NCI-H2196 treated with DMSO at 0.1 percent for 48 hours (cell line): ENCODE measurements around the gene DCDC1.
"Not testable (repeated sequence)": the region's sequence is repeated elsewhere in the genome, so short reads cannot be mapped to it uniquely, and the experiment has no call there.

ENCODE experiments used
- DNase-seq: peaks from one replicate; lab custom pipeline; 2025; ENCODE audit not compliant: unreplicated experiment; lab: John Stamatoyannopoulos, UW

Gene DCDC1

DNA sequence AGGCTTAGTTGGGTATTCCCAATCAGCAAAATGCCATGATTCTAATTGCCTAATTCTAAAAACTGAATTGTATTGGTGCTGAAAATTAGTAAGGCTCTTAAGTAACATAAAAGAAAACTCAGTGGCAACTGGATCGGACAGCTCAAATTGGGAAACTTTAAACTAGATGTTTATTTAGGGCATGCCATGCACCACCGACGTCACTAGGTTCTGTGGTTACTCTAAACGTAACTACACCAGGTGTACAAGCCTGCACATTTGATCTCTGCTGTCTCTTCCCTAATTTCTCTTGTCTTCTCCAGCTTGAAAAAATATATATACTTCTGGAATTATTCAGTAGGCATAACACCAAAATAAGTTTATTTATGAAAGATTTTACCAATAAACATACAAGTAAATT lies 378.2 kb downstream of the DCDC1 start:
- DNase-seq = no peak

DNA sequence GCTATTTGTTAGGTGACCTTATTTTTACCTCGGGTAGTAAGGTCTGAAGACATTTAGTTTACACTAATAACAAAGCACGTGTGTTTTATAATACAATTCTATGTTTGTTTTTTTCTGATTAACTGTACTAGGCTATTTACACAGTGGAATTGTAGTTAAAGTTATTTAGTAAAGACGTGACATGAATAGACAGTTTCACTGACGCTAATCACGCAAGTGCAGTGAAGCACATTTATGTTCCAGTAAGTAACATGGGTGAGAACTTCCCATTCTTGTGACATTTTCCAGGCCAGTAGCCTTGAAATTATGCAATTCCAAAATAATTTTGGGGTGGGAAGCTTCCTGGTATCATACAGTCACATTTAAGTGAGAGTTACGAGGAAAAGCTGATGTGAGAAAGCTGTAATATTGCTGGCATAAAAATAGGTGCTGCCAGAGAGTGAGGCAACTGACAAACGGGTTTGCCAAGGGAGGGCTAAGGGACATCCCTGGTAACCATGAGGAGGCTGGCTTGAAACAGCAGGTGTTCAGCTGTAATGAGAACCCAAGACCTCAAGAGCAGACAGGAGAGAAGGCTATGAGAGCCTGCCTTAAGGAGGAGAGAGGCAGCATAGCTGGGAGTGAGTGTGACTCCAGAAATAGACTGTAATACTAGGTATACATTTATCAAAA lies 378.8 kb downstream of the DCDC1 start:
- no peak for DNase-seq

DNA sequence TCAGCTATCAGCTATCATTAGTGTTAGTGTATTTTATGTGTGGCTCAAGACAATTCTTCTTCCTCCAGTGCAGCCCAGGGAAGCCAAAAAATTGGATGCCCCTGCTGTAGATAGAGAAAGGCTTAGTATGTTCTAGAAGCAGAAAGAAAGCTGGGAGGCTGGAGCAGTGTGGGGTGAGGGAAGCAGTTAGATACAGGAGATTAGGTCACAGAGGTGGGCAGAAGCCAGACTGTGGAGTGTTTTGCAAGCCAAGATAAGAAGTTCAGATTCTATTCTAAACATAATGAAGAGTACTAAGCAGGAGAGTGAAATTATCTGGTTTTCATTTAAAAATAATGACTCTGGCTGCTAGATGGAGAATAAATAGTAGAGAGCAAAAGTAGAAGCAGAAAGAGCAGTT lies 381.7 kb downstream of the DCDC1 start:
- no peak for DNase-seq

DNA sequence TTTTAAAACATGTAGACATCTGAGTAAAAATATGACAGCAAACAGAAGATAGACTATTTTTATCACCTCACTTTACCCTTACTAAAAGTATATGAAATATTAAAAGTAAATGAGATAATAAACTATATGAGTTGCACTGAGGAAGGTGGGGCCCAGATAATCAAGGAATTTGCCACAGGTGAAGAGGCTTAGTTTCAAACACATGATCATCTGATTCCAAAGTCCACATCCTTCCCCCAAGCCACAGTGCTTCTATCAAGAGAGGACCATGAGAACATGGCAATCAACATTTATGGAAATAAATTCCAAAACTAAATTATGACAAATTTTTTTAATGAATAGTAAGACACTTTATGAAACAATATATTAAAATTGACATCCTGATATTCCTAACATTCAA lies 384.0 kb downstream of the DCDC1 start:
- no peak for DNase-seq

DNA sequence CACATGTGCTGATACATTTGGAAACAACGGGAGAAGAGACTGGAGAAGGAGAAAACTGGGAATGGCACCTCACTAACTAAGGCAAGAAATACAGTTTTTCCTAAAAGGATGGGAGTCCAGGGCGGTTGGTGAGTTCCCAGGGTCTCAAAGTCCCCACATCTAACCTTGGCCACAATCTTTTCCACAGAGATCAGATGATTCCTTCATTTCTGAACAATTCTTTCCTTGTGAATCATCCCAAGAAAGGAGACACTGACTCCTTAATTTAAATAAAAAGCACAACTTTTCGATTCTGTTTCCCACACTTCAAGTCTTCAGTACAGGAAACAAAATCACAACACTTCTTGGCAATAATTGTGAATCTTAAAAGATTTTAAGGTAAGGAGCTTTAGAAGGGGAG lies 384.7 kb downstream of the DCDC1 start:
- DNase-seq = no peak

DNA sequence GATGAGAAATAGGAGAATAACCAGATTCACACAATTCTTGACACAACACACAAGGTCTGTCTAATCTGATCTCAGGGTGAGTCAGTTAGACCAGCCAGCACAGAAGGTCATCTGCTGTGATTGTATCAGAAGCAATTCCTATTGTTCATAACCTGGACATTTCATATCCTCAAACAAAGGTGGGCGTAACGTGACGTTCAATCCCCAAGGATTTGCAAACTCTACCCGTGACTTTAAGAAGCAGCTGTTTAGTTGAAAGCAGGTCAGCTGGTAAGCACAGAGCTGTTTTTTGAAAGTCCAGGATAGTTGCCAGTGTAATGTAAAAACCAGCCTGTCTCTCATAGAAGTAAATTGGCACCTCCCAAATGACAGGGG lies 385.1 kb downstream of the DCDC1 start:
- no peak for DNase-seq

DNA sequence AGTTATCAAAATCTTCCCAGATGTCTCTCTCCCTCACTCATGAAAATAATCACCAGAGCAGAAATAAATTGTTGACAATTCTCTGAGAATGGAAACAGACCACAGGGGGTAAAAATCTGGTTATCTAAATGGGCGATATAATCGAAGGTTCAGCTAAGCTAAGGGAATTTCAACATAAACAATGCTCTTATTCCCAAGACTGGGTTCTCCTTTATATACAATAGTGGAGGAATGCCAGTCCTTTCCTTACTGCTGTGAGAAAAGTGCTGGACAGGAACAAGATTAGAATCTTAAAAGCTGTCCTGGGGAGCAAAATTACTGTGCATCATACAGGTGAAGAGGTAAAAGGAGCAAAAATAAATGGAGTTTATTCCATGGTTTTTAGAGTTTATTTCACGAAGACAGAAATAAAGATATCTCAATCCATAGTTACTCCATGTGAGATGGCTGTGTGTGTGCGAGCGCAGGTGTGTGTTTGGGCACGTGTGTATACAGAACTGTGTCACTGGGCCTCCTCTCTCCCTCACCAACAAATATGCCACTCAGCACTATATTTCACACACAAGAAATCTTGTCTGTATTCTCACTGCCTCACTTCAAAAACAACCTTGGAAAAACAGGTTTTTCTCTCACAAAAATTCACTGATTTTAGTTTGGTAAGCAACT lies 385.6 kb downstream of the DCDC1 start:
- DNase-seq = no peak

DNA sequence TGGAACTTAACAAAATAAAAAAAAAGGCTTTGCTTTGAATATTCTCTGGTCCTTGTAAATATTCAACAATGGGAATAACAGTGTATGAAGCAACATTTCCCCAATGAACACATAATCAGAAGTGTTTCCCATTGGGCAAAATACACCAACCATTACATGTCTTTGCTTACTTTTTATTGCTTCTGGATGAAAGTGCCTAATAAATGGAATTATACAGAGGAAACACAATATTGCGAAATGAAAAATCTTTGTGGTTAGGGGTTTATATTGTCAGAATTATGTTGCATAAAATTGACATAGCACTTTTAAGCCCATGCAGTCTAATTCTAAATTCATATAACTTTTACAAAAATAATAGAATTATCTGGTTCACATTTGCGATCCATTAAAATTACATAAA lies 386.4 kb downstream of the DCDC1 start:
- DNase-seq = no peak

DNA sequence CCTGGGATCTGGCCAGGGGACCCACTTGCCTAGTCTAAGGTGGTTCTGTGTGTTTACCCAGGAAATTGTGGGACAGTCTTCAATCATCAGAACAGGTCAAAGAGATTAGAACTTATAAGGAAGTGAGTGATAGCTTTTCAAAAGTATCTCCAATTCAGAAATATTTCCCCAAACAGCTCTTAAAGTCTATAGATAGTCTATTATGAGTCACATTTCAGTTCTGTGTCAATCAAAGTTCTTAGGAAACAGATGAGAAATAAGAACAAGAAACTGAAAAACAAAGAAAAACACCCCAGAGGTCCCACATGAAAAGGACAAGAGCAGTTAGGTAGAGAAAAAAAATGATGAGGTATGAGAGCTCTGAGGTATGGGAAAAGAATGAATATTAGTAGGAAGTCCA lies 402.0 kb downstream of the DCDC1 start:
- DNase-seq = no peak

DNA sequence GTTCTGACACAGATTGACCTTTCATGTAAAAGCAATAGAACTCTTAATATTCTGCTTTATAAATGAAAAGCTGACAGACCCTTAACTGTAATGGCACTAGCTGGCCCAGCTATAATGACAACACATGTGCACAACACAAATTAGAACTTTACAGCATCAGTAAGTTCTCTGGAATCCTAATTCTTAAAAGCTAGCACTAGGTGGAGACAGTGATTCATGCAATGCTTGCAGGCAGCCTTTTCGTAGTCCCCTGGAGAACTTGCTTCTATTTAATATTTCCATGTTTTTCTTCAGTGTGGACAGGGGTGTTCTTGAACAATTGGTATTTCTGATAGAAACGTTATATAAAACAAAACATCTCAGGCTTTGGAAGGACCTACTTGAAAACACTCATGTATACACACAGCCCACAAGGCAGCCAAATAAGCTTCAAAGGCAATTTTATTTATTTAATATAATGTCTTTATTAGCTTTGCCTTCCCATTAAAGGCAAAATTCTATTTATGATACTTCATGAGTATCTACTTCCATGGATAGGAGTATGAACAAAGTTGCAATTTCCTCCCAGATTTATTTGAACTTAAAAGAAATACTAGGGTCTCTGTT lies 409.0 kb downstream of the DCDC1 start:
- DNase-seq = peak; percentile 1

DNA sequence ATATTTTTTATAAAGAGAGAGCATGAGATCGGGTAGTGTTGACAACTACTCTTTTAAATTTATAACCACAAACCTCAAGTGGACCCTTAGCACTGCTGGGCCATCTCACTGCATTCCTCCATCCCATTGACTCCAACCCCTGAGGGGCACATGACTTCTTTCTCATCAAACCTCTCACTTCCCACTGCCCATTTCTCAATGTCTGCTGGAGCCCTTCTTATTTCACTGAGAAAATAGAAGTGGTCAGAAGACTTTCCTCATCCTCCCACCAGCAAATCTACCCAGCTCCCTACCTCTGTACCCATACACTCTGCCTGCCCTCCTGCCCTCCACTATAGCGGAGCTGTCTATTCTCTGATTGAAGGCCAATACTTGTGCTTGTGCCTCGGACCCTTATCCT lies 412.8 kb downstream of the DCDC1 start:
- no peak for DNase-seq

DNA sequence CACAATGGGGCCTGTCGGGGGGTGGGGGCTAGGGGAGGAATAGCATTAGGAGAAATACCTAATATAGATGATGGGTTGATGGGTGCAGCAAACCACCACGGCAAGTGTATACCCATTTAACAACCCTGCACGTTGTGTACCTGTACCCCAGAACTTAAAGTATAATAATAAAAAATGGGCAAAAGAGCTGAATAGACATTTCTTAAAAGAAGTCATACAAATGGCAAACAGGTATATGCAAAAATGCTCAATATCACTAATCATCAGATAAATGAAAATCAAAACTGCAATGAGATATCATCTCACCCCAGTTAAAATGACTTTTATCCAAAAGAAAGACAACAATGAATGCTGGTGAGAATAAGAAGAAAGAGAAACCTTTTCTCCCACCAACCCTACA lies 419.7 kb downstream of the DCDC1 start:
- DNase-seq = no peak

DNA sequence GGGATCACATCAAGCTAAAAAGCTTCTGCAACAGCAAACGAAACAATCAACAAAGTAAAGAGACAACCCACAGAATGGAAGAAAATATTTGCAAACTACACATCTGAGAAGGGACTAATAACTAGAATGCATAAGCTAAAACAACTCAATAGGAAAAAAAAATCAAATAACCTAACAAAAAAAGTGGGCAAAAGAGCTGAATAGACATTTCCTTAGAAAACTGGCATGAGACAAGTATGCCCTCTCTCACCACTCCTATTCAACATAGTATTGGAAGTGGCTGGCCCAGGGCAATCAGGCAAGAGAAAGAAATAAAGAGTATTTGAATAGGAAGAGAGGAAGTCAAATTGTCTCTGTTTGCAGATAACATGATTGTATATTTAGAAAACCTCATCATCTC lies 421.8 kb downstream of the DCDC1 start:
- not testable (repeated sequence) for DNase-seq

DNA sequence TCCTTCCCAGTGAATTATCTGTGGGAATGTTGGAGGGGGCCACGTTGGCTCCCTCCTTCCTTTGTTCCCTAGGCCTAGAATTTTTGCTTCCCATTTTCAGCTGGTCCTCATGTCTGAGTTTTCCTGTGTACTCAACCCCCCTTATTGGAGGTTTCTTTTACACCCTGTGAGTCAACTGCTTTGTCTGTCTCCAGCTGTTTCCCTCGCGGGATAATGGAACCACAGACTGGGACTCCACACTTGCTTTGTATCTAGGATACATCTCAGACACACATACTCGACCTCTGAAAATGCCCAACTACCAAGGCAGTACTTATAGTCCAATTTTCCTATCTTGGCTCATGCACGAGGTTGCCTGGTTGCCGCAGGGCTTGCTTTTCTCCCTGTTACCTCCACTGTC lies 430.7 kb downstream of the DCDC1 start:
- no peak for DNase-seq

DNA sequence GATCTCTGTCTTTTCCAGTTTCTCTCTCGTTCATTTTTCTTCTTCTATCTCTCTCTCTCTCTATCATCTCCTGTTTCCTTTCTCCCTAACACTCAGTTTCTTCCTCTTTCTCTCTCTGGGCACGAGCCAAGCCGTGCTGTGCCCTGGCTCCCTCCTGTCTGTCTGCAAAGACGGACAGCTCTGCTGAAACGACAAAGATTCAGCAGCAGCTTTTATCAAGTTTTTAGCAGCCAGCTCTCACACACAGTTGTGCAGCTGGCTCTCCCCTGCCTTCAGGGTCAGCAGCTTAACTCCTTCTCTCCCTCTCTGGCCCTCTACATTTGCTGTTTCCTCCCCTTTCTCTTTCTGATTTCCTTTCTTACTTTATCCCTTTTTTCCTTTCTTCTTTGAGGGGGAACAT lies 431.4 kb downstream of the DCDC1 start:
- no peak for DNase-seq

DNA sequence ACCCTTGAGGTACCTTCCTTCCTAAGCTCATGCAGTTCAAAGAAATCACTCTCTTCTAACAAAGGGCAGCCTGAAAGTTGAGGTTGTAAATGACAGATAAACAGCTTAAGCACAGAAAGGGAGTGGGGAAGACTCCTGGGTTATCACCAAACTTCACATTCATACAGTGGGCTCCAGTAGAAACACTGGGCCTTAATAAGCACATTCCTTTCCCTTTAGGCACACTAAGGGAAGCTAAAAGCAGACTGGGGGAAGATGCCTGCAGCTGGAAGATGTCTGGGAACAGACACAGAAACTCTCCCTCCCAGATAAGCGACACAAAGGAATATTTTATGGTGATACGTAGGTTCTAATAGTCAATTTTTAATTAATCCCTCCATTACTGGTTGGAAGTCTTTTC lies 433.0 kb downstream of the DCDC1 start:
- DNase-seq = no peak

DNA sequence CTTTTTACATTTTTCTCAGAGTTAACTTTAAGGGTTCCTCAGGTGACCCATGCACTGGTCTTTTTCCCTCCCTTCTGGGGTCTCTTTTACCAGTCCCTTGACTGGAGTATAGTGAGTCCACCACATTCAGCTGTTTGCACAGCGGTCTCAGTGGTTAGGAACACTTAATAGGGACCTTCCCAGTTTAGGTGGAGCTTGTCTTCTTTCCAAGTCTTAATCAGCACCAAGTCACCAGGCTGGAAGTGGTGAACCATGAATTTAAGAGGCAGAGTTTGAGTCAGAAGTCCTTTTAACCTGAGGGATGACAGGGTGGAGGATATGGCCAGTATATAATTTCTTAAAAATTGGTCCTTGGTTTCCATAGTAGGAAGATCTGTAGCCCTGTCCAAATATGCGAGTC lies 433.7 kb downstream of the DCDC1 start:
- DNase-seq = no peak

DNA sequence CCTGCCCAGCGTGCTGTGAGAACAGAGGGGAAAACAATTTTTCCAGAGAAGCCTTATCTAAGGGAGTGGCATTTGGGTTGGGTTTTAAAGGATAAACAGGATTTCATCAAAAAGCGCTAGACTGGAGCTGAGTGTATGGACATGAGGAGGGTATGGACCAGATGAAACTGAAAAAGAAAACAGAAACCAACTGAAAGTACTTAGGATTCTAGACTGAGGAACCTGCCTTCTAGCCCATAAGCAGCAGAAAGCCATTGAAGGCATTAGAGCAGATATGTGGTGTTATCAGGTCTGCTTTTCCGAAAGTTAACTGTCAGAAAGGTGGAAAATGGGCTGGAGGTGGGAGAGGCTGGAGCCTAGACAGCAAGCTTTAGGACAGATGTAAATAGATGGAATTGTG lies 443.4 kb downstream of the DCDC1 start:
- no peak for DNase-seq

DNA sequence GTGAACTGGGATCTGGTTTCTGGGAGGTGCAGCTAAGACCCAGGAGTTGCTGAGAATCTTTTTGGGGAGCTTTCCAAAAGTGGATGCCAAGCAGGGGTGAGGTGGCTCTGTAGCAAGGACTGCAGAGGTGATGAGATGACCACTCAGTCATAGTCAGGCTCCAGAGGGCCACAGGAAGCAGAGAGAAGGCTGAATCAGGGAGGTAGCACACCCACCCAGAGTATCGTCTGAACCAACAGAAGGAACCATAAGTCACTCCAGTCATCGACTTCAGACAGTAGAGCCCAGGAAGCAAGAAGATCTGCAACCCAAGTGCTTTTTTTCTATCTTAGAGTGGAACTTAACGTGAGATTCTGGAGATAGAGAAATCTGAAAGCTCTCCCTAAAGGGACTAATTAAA lies 447.7 kb downstream of the DCDC1 start:
- DNase-seq = no peak

DNA sequence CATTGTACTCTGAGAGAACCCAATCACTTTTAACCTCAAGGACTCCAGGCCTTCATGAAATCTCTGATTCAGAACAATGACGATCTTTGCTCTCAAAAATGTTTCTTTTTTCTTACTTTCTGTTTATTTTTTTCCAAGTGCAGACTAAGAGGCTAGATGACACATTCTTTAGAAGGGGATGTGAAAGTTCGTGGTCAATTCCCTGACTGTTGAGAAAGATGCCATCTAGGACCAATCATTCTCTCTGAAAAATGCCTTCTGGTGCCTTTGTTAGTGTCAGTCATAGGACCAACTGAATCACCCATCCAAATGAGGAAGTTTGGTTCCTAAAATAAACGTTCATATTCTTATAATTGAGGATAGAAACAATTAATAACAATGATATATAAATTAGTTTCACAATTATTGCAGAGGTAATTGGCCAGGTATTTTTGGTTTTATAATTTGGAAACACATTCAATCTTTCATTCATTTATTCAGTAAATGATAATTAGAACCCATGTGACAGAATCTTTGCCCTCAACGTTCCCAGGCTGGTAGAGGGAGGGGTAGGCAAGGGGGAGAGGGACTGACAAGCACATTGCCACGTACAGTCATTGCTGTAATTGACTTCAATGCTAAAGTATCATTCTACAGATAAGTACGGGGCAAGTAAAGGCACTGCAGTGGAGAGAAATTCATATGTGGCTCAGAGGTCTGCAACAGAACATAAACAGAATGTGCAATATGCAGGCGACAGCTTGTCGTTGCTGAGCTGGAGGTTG lies 450.0 kb downstream of the DCDC1 start:
- DNase-seq = no peak

DNA sequence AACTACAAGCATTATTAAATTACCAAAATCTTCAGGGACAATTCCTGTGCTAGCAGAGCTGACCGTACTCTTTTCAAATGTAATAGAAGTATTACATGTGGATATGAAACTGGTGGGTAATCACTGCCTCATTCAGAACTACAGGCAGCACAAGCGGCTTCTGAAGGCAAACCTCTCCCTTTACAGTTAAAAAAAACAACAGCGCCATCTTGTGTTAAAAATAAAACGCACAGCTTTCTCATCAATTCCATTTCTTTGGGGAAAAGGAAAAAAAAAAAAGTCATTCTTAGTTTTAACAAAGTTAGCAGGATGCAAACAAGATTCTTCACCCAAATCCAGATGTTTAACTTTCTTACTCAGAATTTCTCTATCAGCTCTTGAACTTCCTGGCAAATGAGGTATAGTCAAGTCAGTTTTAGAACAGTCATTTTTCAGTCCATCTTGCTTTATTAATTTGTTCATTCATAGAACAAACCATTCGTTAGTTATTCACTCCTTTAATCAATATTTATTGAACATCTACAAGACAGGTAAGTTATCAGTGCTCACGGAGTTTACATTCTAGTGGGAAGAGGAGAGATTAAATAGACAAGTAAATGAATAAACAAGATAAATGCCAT lies 451.6 kb downstream of the DCDC1 start:
- DNase-seq = no peak

DNA sequence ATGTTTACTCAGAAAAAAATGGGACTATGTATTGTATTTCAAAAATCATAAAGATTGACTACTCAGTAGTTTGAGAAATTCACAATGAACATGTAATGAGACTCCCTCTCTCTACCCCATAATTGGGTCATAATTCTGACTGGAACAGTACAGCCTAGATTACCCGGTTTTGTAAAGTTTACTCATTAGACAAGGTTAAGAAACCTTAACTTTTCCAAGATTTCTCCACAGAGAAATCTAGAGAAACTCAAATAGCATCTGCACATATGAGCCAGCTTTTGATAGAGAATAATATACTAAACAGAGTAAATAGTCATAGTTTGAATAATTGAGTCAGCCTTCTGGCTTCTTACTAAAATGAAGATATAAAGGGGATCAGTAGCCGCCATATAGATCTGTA lies 452.3 kb downstream of the DCDC1 start:
- no peak for DNase-seq
